Endothelial cell (in vitro differentiated cells): ENCODE data around the gene GNG12. TPM values are rescaled to one million over a fixed set of nuclear protein-coding genes. Genes with fewer than 3 reads are reported as not detected.

Experiments used
- DNase-seq: peaks from one replicate; pipeline ENCODE4 v3.0.0; 2021; ENCODE audit warnings: low spot score
- H3K27ac Mint-ChIP-seq: one replicate; pipeline ENCODE4 v1.8.0; 2021; ENCODE audit warnings: mixed read lengths, inconsistent platforms; ENCODE audit not compliant: unreplicated experiment
- H3K27me3 Mint-ChIP-seq: one replicate; pipeline ENCODE4 v1.8.0; 2021; ENCODE audit warnings: mild to moderate bottlenecking, moderate library complexity, mixed read lengths, inconsistent platforms; ENCODE audit not compliant: unreplicated experiment
- H3K36me3 Mint-ChIP-seq: one replicate; pipeline ENCODE4 v1.8.0; 2021; ENCODE audit warnings: mild to moderate bottlenecking, low read depth, mixed read lengths, inconsistent platforms; ENCODE audit not compliant: unreplicated experiment
- H3K4me1 Mint-ChIP-seq: one replicate; pipeline ENCODE4 v1.8.0; 2021; ENCODE audit warnings: mild to moderate bottlenecking, mixed read lengths, inconsistent platforms; ENCODE audit not compliant: unreplicated experiment
- H3K4me3 Mint-ChIP-seq: one replicate; pipeline ENCODE4 v1.8.0; 2021; ENCODE audit warnings: mild to moderate bottlenecking, mixed read lengths, inconsistent platforms; ENCODE audit not compliant: unreplicated experiment
- H3K9me3 Mint-ChIP-seq: one replicate; pipeline ENCODE4 v1.8.0; 2021; ENCODE audit warnings: mixed read lengths, inconsistent platforms; ENCODE audit not compliant: unreplicated experiment
- CTCF ChIP-seq: fragments of 200-600 bp; sonication (generic); IDR thresholded peaks from one replicate; pipeline ENCODE4 v1.5.0; 2021; ENCODE audit warnings: antibody characterized with exemption; ENCODE audit not compliant: unreplicated experiment
- total RNA-seq: library from RNA; stranded (reverse); fragmentation: NEBNext Ultra II Directional; extraction: Animal tissue kit (Norgen Biotek cat#: 25700); gene quantifications from one replicate; pipeline ENCODE4 v1.2.1, GENCODE V29; 2021; ENCODE audit not compliant: unreplicated experiment

The GNG12 gene
- total RNA-seq, 1 donor from 2014 or later, result 26.2 TPM

GRCh38 chr1:67722292-67722944 lies 110.8 kb downstream of the GNG12 start:
- TF ChIP-seq CTCF, result no peak
- Mint-ChIP-seq H3K4me1 (peaks cover 15% of the 10 kb centered on the region), H3K9me3 (no peaks in the 10 kb centered on the region), H3K4me3 (no peak overlapping the region), H3K27me3 (no peaks in the 10 kb centered on the region), H3K27ac (no peak overlapping the region), H3K36me3 (no peaks in the 10 kb centered on the region)
- DNase-seq, result no peak

GRCh38 chr1:67721650-67722291 lies 111.5 kb downstream of the GNG12 start:
- no peak for TF ChIP-seq CTCF
- Mint-ChIP-seq H3K4me1 (peaks cover 15% of the 10 kb centered on the region), H3K36me3 (no peaks in the 10 kb centered on the region), H3K9me3 (no peaks in the 10 kb centered on the region), H3K27me3 (no peaks in the 10 kb centered on the region), H3K27ac (no peak overlapping the region), H3K4me3 (no peak overlapping the region)
- no peak for DNase-seq

- H3K27me3 Mint-ChIP-seq, result no peaks in the 10 kb centered on the region
- no peaks in the 10 kb centered on the region for H3K9me3 Mint-ChIP-seq
- no peak overlapping the region for H3K4me3 Mint-ChIP-seq
- no peak for DNase-seq
- H3K27ac Mint-ChIP-seq, result no peak overlapping the region
- TF ChIP-seq CTCF, result no peak
- no peaks in the 10 kb centered on the region for H3K36me3 Mint-ChIP-seq
- peaks cover 18% of the 10 kb centered on the region for H3K4me1 Mint-ChIP-seq
These were observed 112.2 kb downstream of the GNG12 start for GRCh38 chr1:67721112-67721511.

GRCh38 chr1:67719329-67720196 lies 113.7 kb downstream of the GNG12 start:
- no peak for TF ChIP-seq CTCF
- Mint-ChIP-seq H3K4me3 (no peak overlapping the region), H3K36me3 (no peaks in the 10 kb centered on the region), H3K9me3 (no peaks in the 10 kb centered on the region), H3K27ac (peak overlapping the region; percentile 67), H3K4me1 (peaks cover 18% of the 10 kb centered on the region), H3K27me3 (no peaks in the 10 kb centered on the region)
- DNase-seq, result no peak
